ENCODE measurements around the gene SNURF.

DNA sequence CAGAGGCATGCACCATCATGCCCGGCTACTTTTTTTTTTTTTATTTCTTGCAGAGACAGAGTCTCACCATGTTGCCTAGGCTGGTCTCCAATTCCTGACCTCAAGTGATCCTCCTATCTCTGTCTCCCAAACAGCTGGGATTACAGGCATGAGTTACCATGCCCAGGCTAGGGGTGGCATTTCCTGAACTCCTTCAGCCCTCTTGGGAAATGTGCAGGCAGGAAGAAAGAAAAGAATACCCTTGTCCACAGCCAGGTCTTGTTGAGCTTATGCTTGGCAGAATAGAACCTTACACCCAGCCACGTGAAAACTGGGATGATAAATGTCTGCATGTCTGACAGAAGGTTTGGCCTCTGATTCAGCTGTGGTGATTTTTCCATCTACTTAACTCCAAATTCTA is 30.2 kb upstream of the SNURF start:
- TF ChIP-seq CTCF (IDR thresholded peaks at IDR 0.05) (no peak), ZFX (IDR thresholded peaks at IDR 0.05; ENCODE audit: borderline replicate concordance) (no peak)

All from 22Rv1 (cell line).